Immature natural killer cell (primary cell): ENCODE data around the gene ANKRD10. TPM values are rescaled to one million over a fixed set of nuclear protein-coding genes. Genes with fewer than 3 reads are reported as not detected.
A peak's percentile ranks its signal among the peaks of the same experiment; 100 is the strongest.

Source experiments
- DNase-seq, 3 donors: peaks; one replicate each; pipeline ENCODE4 v3.0.0; 2022; ENCODE audit warnings: mixed read lengths in 1 of 3
- H3K27ac Mint-ChIP-seq, 6 donors: one replicate each; pipeline ENCODE4 v1.8.0; 2020; ENCODE audit warnings: mixed read lengths in 6 of 6, mild to moderate bottlenecking in 5 of 6, inconsistent platforms in 4 of 6, moderate library complexity in 3 of 6
- H3K27me3 Mint-ChIP-seq, 3 donors: one replicate each; pipeline ENCODE4 v1.8.0; 2020 to 2021; ENCODE audit warnings: low read depth in 3 of 3, mild to moderate bottlenecking in 3 of 3, mixed read lengths in 3 of 3, moderate library complexity in 3 of 3, inconsistent platforms in 1 of 3
- H3K36me3 Mint-ChIP-seq, 3 donors: one replicate each; pipeline ENCODE4 v1.8.0; 2020; ENCODE audit warnings: mixed read lengths in 3 of 3, inconsistent platforms in 2 of 3, mild to moderate bottlenecking in 2 of 3
- H3K4me1 Mint-ChIP-seq, 2 donors: one replicate each; pipeline ENCODE4 v1.8.0; 2020; ENCODE audit warnings: inconsistent platforms in 2 of 2, mild to moderate bottlenecking in 2 of 2, mixed read lengths in 2 of 2, moderate library complexity in 1 of 2
- H3K4me3 Mint-ChIP-seq, 5 donors: one replicate each; pipeline ENCODE4 v1.8.0; 2020; ENCODE audit warnings: mild to moderate bottlenecking in 5 of 5, mixed read lengths in 5 of 5, inconsistent platforms in 3 of 5, moderate library complexity in 3 of 5
- H3K9me3 Mint-ChIP-seq, 6 donors: one replicate each; pipeline ENCODE4 v1.8.0; 2020; ENCODE audit warnings: mild to moderate bottlenecking in 6 of 6, mixed read lengths in 6 of 6, inconsistent platforms in 4 of 6, moderate library complexity in 3 of 6
- polyA plus RNA-seq, 3 donors: library from polyadenylated mRNA; unstranded; fragments of 300-500 nt; fragmentation: Illumina TruSeq; gene quantifications; one replicate each; pipeline ENCODE4 v1.2.3, GENCODE V29; 2021

The ANKRD10 gene
- polyA plus RNA-seq, 3 donors from 2014 or later, result 59.5 to 96.9 (median 83.2) TPM

DNA sequence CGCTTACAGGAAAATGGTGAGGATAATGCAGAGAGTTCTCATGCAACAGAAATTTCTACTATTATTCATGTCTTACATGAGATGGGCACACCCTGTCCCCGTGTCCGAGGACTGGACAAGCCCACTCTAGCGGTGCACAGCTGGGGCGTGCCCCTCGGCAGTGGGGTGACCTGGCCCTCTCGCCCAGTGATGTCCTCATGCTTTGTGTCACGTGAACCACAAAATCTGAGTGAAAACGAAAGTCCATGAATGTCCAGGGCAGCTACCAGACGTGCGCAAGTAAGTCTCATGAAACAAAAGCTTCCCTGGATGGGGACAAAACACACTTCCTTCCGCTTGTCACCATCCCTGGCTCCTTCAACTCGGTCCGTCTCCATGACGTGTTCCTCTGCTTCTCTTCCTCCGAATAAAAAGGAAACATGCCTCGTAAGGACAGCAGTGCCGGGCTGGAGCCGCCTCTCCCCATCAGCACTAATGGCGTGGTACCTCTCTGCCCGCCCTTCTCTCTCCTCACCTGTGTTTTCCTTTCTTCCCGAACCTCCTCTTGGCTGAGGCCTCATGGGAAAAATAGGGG, 45.6 kb downstream of the ANKRD10 start:
- Mint-ChIP-seq H3K4me1 (peaks cover 12 to 13% of the 10 kb centered on the region in 2 donors), H3K27ac (no peak overlapping the region), H3K36me3 (peaks cover 0 to 12% (median 0%) of the 10 kb centered on the region in 3 donors), H3K4me3 (peak overlapping the region in 3 of 5 donors; percentile 44 to 64 (median 61)), H3K9me3 (peaks cover 0 to 3% (median 0%) of the 10 kb centered on the region in 6 donors), H3K27me3 (peaks cover 3 to 18% (median 15%) of the 10 kb centered on the region in 3 donors)
- no peak for DNase-seq

DNA sequence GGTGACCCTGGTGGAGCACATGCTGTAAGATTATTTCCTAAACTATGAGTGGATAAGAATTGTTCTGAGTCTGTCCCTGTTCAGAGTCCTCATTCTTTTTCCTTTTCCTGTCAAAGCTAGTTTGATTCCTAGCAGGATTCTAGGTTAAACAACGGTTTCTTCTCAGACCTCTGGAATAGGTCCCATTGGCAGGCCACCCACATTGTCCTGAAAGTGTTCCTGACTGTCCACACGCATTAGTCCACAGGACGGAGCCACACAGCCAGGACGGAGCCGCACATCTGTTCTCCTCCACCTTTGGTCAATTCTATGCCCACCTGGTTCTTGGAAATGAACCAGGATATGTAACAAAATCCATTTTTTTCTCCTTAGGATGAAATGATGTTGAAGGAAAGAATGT, 46.1 kb downstream of the ANKRD10 start:
- no peak for DNase-seq
- Mint-ChIP-seq H3K4me3 (no peak overlapping the region), H3K27me3 (peaks cover 3 to 18% (median 17%) of the 10 kb centered on the region in 3 donors), H3K9me3 (peaks cover 0 to 3% (median 0%) of the 10 kb centered on the region in 6 donors), H3K27ac (no peak overlapping the region), H3K36me3 (peaks cover 0 to 13% (median 0%) of the 10 kb centered on the region in 3 donors), H3K4me1 (peaks cover 12 to 13% of the 10 kb centered on the region in 2 donors)

DNA sequence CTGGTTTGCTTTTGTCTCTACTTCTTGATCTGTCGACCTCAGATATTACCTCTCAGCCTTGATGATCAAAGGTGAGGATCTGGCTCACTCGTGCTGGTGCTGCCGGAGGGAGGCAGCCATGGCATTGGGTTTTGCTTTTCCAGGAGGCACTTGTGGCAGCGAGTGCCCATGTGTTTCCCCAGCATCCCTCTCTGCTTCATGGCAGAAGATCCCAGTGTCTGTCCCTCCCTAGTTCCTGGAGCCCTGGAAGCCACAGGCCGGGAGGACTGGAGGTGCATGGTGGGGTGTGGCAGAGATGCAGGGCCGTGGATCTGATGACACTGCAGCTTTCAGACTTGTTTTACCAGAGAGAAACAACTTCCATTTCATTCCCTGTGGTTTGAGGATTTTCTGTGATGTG, 47.5 kb downstream of the ANKRD10 start:
- peaks cover 2 to 21% (median 17%) of the 10 kb centered on the region in 3 donors for H3K27me3 Mint-ChIP-seq
- DNase-seq, result no peak
- peaks cover 0 to 3% (median 0%) of the 10 kb centered on the region in 6 donors for H3K9me3 Mint-ChIP-seq

DNA sequence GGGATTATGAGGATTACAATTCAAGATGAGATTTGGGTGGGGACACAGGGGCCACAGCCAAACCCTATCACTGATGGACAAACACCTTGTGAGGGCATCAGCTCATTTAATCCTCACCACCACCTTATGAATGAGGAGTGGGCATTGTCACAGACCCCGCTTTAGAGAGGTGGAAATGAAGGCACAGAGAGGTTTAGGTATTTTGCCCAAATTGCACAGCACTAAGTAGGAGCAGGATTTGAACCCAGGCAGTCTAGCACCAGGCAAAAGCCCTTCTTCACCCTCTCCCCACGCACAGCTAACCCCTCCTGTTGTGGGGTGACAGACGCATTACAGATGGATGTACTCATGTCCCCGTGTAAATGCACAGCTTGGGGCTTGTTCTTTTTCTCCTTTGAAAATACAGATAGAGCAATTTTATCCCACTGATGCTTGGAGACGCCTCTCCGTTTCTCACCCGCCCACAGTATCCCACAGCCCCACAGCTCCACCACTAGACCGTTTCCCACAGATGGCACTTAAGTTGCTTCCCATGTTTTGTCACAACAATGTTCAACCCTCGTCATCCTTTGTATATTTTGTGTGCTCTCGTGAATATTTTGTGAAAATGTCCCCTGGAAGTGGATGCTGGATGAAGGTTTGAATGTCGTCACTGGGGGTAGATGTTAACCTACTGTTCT, 48.2 kb downstream of the ANKRD10 start:
- Mint-ChIP-seq H3K27me3 (peaks cover 0 to 18% (median 17%) of the 10 kb centered on the region in 3 donors), H3K27ac (no peak overlapping the region), H3K36me3 (peaks cover 0 to 13% (median 0%) of the 10 kb centered on the region in 3 donors), H3K9me3 (peaks cover 0 to 3% (median 0%) of the 10 kb centered on the region in 6 donors), H3K4me3 (no peak overlapping the region), H3K4me1 (peaks cover 12 to 13% of the 10 kb centered on the region in 2 donors)
- no peak for DNase-seq

More for the DNA sequence above, 47.5 kb downstream of the ANKRD10 start:
- Mint-ChIP-seq H3K4me3 (no peak overlapping the region), H3K27ac (no peak overlapping the region), H3K36me3 (peaks cover 0 to 13% (median 0%) of the 10 kb centered on the region in 3 donors), H3K4me1 (peaks cover 12 to 13% of the 10 kb centered on the region in 2 donors)

DNA sequence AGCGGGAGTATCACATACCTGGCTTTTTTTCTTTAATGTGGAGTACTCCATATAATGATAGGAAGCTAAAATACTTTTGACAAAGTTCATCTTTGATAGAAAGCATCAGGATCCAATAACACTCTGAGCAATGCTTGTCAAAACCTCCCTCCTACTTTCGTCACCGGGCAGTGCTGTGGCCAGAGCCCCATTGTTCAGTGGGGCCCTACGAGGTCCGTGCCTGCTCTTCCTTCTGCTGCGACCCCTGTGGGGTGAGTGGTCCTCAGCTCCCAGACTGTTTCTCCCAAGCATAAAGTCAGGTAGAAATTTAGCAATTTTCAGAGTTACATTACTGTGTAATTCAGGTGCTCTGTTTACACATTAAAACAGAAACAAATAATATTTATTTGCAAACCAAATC, 51.2 kb downstream of the ANKRD10 start:
- Mint-ChIP-seq H3K36me3 (peaks cover 0 to 13% (median 0%) of the 10 kb centered on the region in 3 donors), H3K4me3 (no peak overlapping the region), H3K4me1 (peaks cover 3 to 8% of the 10 kb centered on the region in 2 donors), H3K27me3 (peaks cover 0 to 8% (median 8%) of the 10 kb centered on the region in 3 donors), H3K27ac (no peak overlapping the region), H3K9me3 (peaks cover 0 to 3% (median 0%) of the 10 kb centered on the region in 6 donors)
- DNase-seq, result no peak

DNA sequence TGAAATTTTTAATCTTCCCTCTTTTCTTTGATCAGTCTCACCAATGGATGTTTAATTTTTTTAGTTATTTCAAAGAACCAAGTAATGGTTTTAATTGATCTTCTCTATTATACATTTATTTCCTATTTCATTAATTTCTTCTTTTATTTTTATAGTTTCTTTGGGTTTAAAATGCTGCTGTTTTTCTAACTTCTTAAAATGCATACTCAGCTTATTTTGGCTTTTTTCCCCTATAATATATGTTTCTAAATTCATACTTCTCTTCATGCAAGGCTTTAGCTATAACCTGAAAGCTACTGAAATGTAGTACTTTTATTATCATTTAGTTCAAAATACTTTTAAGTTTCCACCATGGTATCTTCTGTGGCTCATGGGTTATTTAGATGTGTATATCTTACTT, 53.9 kb downstream of the ANKRD10 start:
- no peak overlapping the region for H3K27ac Mint-ChIP-seq
- H3K4me3 Mint-ChIP-seq, result no peak overlapping the region
- DNase-seq, result no peak
- peaks cover 28 to 35% of the 10 kb centered on the region in 2 donors for H3K4me1 Mint-ChIP-seq
- H3K9me3 Mint-ChIP-seq, result peaks cover 2 to 6% (median 5%) of the 10 kb centered on the region in 6 donors
- peaks cover 0 to 6% (median 0%) of the 10 kb centered on the region in 3 donors for H3K36me3 Mint-ChIP-seq
- H3K27me3 Mint-ChIP-seq, result peaks cover 0 to 15% (median 8%) of the 10 kb centered on the region in 3 donors

DNA sequence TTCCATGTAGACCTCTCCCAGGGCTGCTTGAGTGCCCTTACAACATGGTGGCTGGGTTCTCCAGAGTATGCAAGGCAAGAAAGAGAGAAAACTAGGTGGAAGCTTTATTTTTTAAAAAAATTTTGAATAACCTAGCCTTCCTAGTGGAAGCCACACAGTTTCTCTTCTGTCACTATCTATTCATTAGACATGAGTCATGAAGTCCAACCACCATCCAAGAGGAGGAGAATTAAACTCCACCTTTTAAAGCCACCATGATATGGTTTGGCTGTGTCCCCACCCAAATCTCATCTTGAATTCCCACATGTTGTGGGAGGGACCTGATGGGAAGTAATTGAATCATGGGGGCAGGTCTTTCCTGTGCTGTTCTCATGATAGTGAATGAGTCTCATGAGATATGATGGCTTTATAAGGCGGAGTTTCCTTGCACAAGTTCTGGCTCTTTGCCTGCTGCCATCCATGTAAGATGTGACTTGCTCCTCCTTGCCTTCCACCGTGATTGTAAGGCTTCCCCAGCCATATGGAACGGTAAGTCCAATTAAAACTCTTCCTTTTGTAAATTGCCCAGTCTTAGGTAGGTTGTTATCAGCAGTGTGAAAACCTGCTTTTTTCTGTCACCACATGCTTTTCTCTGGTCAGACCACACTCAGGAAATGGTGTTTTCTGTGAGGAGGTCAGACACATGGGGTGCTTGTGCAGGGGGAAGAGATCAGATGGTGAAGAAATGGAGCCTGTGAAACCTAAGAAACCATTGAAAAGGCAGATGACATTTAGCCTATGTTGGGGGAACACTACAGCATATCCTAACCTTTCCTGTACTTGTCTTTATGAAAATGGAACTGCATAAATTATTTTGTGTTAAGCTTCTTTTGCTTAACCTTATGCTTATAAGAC, 57.7 kb downstream of the ANKRD10 start:
- Mint-ChIP-seq H3K4me1 (peaks cover 32 to 40% of the 10 kb centered on the region in 2 donors), H3K36me3 (no peaks in the 10 kb centered on the region), H3K4me3 (peak overlapping the region; percentile 47 to 84 (median 67)), H3K27ac (peak overlapping the region; percentile 21 to 87 (median 66)), H3K27me3 (peaks cover 10 to 13% (median 10%) of the 10 kb centered on the region in 3 donors), H3K9me3 (peaks cover 2 to 6% (median 5%) of the 10 kb centered on the region in 6 donors)
- peak; percentile 71 to 77 (median 73) for DNase-seq

DNA sequence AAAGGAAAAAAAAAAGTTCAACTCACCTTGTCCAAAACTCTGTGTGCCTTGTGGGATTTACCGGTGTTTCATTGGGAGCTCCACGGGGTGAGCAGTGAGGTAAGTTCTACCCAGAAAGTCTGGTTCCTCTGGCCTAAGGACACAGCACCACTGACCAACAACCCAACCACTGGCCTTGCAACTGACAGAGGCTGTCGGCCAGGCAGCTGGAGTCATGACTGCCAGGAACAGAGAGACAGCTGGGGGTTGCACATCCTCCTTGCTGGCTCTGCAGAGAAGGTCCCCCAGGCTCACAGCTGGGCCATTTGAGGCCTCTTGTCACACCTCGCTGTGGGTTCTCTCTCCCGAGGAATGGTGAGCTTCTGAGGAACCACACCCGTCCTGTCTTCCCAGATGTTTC, 59.5 kb downstream of the ANKRD10 start:
- no peak overlapping the region for H3K27ac Mint-ChIP-seq

DNA sequence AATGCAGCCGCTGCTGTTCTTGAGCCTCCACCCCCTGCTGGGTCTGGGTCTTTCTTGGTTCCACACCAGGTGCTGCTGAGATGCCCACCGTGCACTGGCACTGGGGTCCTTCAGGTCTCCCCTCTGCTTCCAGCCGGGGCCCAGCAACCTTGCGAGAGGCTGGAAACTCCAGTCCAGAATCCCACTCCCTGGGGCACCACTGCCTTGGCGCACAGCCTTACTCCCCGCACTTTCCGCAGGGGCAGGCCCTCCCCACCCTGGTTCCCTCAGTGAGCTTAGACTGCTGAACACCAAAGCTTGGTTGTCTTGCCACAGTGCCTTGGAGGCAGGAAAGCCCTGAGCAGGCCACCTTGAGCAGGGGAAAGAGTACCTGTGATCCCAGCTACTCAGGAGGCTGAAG, 60.0 kb downstream of the ANKRD10 start:
- no peaks in the 10 kb centered on the region for H3K36me3 Mint-ChIP-seq
- DNase-seq, result no peak
- no peak overlapping the region for H3K4me3 Mint-ChIP-seq
- H3K27me3 Mint-ChIP-seq, result peaks cover 15 to 22% (median 15%) of the 10 kb centered on the region in 3 donors
- no peak overlapping the region for H3K27ac Mint-ChIP-seq
- peaks cover 2 to 6% (median 5%) of the 10 kb centered on the region in 6 donors for H3K9me3 Mint-ChIP-seq
- peaks cover 32 to 40% of the 10 kb centered on the region in 2 donors for H3K4me1 Mint-ChIP-seq

More for the DNA sequence above, 59.5 kb downstream of the ANKRD10 start:
- DNase-seq, result no peak
- Mint-ChIP-seq H3K9me3 (peaks cover 2 to 6% (median 5%) of the 10 kb centered on the region in 6 donors), H3K4me1 (peaks cover 32 to 40% of the 10 kb centered on the region in 2 donors), H3K36me3 (no peaks in the 10 kb centered on the region), H3K4me3 (no peak overlapping the region), H3K27me3 (peaks cover 12 to 18% (median 14%) of the 10 kb centered on the region in 3 donors)

DNA sequence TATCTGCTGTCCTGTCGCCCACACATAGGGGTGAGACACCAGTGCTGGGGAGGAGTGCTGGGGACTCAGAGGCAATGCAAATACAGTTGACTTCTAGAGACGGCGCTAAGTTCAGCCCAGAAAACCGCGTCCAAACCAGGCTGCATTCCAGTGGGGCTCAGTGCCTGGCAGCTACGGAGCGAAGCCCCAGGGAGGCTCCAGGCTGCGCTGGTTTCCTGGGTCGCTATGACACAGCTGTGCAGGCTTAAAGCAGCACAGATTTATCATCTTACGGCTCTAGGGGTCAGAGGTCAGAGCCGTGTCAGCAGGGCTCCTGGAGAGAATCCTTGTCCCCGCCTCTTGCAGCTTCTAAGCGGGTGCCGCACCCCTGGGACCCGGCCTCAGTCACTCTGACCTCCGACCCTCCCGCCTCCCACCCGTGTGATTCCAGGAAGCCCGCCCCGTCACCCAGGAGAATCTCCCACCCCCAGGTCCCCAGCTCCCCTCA, 61.6 kb downstream of the ANKRD10 start:
- no peak for DNase-seq
- H3K4me3 Mint-ChIP-seq, result no peak overlapping the region
- peaks cover 2 to 6% (median 5%) of the 10 kb centered on the region in 6 donors for H3K9me3 Mint-ChIP-seq
- no peaks in the 10 kb centered on the region for H3K36me3 Mint-ChIP-seq
- no peak overlapping the region for H3K27ac Mint-ChIP-seq
- peaks cover 26 to 28% of the 10 kb centered on the region in 2 donors for H3K4me1 Mint-ChIP-seq
- peaks cover 15 to 22% (median 20%) of the 10 kb centered on the region in 3 donors for H3K27me3 Mint-ChIP-seq

DNA sequence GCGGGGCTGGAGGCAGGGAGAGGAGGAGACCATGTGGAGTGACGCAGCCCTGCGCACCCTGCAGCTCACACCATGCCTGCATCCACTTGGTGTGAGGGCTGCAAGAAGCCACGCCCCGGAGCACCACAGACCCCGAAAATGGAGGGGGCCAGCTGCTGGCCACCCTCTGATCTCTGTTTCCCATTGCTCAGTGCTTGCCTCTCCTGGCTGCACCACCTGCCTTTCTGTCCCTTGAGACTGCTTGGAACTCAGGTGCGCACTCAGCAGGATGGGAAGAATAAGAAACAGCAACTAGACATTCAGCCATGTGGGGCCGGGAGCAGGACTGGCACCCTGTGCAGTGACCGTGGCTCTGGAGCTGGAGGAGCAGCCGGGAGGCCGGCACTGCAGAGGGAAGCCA, 64.0 kb downstream of the ANKRD10 start:
- no peaks in the 10 kb centered on the region for H3K9me3 Mint-ChIP-seq
- peaks cover 2 to 4% of the 10 kb centered on the region in 2 donors for H3K4me1 Mint-ChIP-seq
- no peak overlapping the region for H3K27ac Mint-ChIP-seq
- H3K4me3 Mint-ChIP-seq, result no peak overlapping the region
- no peaks in the 10 kb centered on the region for H3K36me3 Mint-ChIP-seq
- DNase-seq, result no peak
- peaks cover 16 to 21% (median 18%) of the 10 kb centered on the region in 3 donors for H3K27me3 Mint-ChIP-seq

DNA sequence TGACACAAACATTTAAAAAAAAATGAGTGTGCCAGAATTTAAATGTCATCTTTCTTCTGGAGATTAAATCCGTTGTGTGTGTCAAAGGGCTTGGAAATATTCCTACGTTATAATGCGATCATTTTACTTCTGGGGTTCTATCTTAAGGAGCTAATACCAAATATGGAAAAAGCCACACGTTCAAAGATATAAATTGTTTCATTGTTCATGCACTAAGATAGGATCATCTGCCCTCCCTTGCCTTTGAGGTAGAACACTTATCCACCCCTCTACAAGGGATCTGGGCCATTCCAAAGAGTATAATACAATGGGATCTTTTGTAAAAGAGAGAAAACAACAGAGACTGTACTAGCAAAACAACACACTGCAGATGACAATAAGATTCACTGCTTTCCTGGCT, 64.9 kb downstream of the ANKRD10 start:
- Mint-ChIP-seq H3K9me3 (no peaks in the 10 kb centered on the region), H3K27ac (no peak overlapping the region), H3K27me3 (peaks cover 9 to 21% (median 15%) of the 10 kb centered on the region in 3 donors), H3K36me3 (no peaks in the 10 kb centered on the region), H3K4me1 (no peaks in the 10 kb centered on the region), H3K4me3 (no peak overlapping the region)
- DNase-seq, result no peak

DNA sequence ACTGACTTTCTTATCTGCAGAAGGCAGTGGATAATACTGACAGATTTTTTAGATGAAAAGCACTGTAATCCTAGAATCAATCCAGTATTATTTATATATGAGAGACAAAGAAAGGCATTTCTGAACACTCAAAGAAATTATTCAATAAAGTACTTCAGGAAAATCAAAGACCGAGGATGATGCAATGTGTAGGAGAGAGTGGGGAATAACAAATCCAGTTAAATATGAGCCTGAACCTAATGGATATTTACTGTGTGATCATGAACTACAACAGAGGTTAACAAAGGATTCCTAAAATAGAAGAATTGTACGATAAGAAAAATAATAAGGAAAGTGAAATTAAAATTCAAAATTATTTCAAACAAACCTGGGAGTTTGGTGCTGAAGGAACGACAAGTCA, 69.3 kb downstream of the ANKRD10 start:
- peaks cover 3 to 31% (median 24%) of the 10 kb centered on the region in 3 donors for H3K27me3 Mint-ChIP-seq
- no peak overlapping the region for H3K4me3 Mint-ChIP-seq
- H3K36me3 Mint-ChIP-seq, result peaks cover 0 to 4% (median 0%) of the 10 kb centered on the region in 3 donors
- no peak overlapping the region for H3K27ac Mint-ChIP-seq
- no peak for DNase-seq
- no peaks in the 10 kb centered on the region for H3K9me3 Mint-ChIP-seq
- H3K4me1 Mint-ChIP-seq, result no peaks in the 10 kb centered on the region
